Tibial nerve (tissue), 4 donors: ENCODE measurements around the gene UNKL. TPM values are rescaled to one million over a fixed set of nuclear protein-coding genes. Genes with fewer than 3 reads are reported as not detected.

Experiments used
- DNase-seq, 2 donors: peaks; one replicate each; pipeline ENCODE4 v3.0.0-alpha.2; 2019; ENCODE audit warnings: low spot score in 2 of 2
- H3K27ac ChIP-seq, 4 donors: fragments of 200-600 bp; sonication (generic) in 3 of 4; one replicate each; pipeline ENCODE4 v1.5.1; 2017 to 2019; ENCODE audit warnings: mild to moderate bottlenecking in 1 of 4
- H3K27me3 ChIP-seq, 2 donors: fragments of 200-600 bp; sonication (generic) in 1 of 2; one replicate each; pipeline versions ENCODE4 v1.5.1 to v1.6.0; 2017 to 2019
- H3K36me3 ChIP-seq, 3 donors: fragments of 200-600 bp; sonication (generic); one replicate each; pipeline ENCODE4 v1.5.1; 2018 to 2019
- H3K4me1 ChIP-seq, 4 donors: fragments of 200-600 bp; sonication (generic) in 3 of 4; one replicate each; pipeline ENCODE4 v1.5.1; 2017 to 2019
- H3K4me3 ChIP-seq, 4 donors: fragments of 200-600 bp; sonication (generic) in 3 of 4; one replicate each; pipeline ENCODE4 v1.5.1; 2017 to 2019; ENCODE audit warnings: mild to moderate bottlenecking in 1 of 4, moderate library complexity in 1 of 4
- H3K9me3 ChIP-seq, 4 donors: fragments of 200-600 bp; sonication (generic) in 3 of 4; one replicate each; pipeline ENCODE4 v1.5.1; 2017 to 2019
- EP300 ChIP-seq, 2 donors: sonication (generic); formaldehyde crosslinking; IDR thresholded peaks; one replicate each; pipeline ENCODE4 v1.6.1; 2017; ENCODE audit warnings: antibody characterized with exemption in 2 of 2, mild to moderate bottlenecking in 1 of 2
- POLR2A ChIP-seq, 2 donors: fragments of 450-650 bp; IDR thresholded peaks; one replicate each; pipeline ENCODE4 v1.6.1; 2017; ENCODE audit warnings: antibody characterized with exemption in 2 of 2, mild to moderate bottlenecking in 2 of 2, moderate library complexity in 2 of 2
- WGBS, 2 donors: methylation state at CpG; one replicate each; pipeline ENCODE4 v1.1.5; 2018; 5-methylcytosine and 5-hydroxymethylcytosine counted together
- total RNA-seq, 4 donors: library from RNA; depleted of rRNA; stranded (reverse); fragments of >200 nt; gene quantifications; one replicate each; pipeline ENCODE4 v1.1.0, GENCODE V29; 2016
- TF ChIP-seq, protein P1 (sequence below), 5 experiments: fragments of 200-600 bp in 3 of 5; fragments of 450-650 bp in 2 of 5; sonication (generic) in 3 of 5; IDR thresholded peaks; one replicate each; pipeline ENCODE4 v1.5.1; 2016 to 2019; ENCODE audit warnings: antibody characterized with exemption in 5 of 5, mild to moderate bottlenecking in 3 of 5, moderate library complexity in 2 of 5

Gene UNKL
- total RNA-seq, 4 donors from 2014 or later, result 34.3 to 70.5 (median 45.0) TPM

DNA sequence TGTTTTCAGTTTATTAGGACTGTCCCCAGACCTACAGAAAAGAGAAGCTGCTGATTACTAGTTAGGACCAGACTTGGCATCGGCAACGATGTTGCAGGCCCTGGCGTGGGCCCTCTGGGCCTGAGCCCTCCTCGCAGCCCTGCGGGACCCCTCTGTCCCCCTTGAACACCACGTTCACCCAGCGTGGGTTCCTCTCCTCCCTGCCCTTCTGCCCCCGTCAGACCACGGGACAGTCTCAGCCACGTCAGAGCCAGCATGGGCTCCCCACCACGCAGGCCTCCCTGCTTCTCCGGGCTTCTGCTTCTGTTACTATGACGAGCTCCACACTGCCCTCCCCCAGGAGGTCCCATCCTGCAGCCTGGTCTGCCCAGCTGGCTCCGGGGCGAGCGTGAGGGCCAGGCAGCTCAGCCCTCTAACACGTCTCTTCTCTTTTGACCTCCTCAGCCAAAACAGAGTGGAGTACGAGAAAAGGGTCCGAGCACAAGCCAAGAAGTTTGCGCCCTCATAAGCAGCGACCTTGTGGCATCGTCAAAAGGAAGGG lies 90.1 kb downstream of the UNKL start:
- TF ChIP-seq POLR2A (IDR thresholded peaks at IDR 0.05), result no peak
- no peak for TF ChIP-seq EP300 (IDR thresholded peaks at IDR 0.05)
- TF ChIP-seq, protein P1, sequence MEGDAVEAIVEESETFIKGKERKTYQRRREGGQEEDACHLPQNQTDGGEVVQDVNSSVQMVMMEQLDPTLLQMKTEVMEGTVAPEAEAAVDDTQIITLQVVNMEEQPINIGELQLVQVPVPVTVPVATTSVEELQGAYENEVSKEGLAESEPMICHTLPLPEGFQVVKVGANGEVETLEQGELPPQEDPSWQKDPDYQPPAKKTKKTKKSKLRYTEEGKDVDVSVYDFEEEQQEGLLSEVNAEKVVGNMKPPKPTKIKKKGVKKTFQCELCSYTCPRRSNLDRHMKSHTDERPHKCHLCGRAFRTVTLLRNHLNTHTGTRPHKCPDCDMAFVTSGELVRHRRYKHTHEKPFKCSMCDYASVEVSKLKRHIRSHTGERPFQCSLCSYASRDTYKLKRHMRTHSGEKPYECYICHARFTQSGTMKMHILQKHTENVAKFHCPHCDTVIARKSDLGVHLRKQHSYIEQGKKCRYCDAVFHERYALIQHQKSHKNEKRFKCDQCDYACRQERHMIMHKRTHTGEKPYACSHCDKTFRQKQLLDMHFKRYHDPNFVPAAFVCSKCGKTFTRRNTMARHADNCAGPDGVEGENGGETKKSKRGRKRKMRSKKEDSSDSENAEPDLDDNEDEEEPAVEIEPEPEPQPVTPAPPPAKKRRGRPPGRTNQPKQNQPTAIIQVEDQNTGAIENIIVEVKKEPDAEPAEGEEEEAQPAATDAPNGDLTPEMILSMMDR (IDR thresholded peaks at IDR 0.05), result no peak
- DNase-seq, result no peak
- 84 to 86% methylated on average over 22 of the region's 22 CpGs for WGBS, 2 donors
- Histone ChIP-seq H3K4me3 (no peak overlapping the region), H3K36me3 (peaks cover 5 to 87% (median 25%) of the 10 kb centered on the region in 3 donors), H3K4me1 (peaks cover 0 to 9% (median 2%) of the 10 kb centered on the region in 4 donors), H3K27ac (no peak overlapping the region), H3K27me3 (no peaks in the 10 kb centered on the region), H3K9me3 (no peaks in the 10 kb centered on the region)

DNA sequence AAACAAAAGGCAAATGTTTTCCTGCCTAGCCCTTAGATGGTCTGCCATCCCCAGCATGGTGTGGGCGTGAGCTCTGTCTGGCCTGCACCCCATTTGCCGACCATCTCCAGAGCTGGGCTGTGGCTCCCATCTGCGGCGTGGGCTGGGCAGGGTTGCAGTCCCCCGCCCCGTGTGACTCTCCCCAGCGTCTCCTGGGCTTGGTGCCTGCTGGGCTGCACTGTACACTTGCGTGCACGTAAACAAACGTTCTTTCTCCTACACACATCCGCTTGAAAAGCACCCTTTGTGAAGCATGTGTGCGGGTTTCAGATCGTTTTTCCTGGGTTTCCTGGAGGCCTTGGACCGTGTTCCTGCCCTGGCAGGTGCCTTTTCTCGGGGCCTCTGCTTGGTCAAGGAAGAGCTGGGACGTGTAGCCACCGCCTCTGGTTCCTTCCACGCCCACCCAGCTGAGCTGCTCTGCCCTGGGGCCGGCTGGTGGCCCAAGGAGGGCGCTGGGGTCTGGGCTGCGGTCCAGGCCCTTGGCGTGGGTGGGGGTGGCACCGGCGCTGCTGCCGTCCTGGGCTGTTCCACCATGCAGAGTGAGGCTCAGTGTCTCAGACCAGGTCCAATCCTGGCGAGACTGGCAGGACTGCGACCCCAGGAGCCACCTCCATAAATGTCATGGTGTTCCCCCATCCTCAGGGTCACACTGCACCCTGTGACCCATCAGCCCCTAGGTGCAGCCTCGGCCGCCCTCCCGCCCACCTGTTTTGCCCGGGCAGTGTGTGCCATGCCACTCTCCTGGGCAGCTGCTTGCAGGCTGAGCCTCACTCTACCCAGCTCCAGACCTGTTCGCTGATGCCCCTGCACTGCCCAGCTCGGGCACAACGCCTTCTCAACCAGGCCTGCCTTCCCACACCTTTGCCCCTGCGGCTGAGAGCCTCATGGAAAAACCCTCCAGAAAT lies 90.9 kb downstream of the UNKL start:
- H3K27me3 ChIP-seq, result no peaks in the 10 kb centered on the region
- no peaks in the 10 kb centered on the region for H3K9me3 ChIP-seq
- H3K4me1 ChIP-seq, result peaks cover 0 to 9% (median 2%) of the 10 kb centered on the region in 4 donors
- TF ChIP-seq EP300 (IDR thresholded peaks at IDR 0.05) (no peak), POLR2A (IDR thresholded peaks at IDR 0.05) (no peak)
- TF ChIP-seq, protein P1 (IDR thresholded peaks at IDR 0.05), result no peak
- H3K4me3 ChIP-seq, result no peak overlapping the region
- DNase-seq, result no peak
- H3K36me3 ChIP-seq, result peaks cover 5 to 94% (median 33%) of the 10 kb centered on the region in 3 donors
- H3K27ac ChIP-seq, result peak overlapping the region in 1 of 4 donors; percentile 51
- 55 to 68% methylated on average over 28 to 29 of the region's 35 CpGs for WGBS, 2 donors

DNA sequence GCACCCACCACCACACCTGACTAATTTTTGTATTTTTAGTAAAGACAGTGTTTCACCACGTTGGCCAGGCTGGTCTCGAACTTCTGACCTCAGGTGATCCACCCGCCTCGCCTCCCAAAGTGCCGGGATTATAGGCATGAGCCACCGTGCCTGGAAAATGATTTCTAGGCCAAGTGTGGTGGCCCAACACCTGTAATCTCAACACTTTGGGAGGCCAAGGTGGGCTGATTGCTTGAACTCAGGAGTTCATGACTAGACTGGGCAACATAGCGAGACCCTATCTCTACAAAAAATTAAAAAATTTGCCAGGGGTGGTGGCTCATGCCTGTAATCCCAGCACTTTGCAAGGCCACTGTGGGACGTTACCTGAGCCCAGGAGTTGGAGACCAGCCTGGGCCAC lies 92.1 kb downstream of the UNKL start:
- H3K36me3 ChIP-seq, result peaks cover 5 to 98% (median 41%) of the 10 kb centered on the region in 3 donors

DNA sequence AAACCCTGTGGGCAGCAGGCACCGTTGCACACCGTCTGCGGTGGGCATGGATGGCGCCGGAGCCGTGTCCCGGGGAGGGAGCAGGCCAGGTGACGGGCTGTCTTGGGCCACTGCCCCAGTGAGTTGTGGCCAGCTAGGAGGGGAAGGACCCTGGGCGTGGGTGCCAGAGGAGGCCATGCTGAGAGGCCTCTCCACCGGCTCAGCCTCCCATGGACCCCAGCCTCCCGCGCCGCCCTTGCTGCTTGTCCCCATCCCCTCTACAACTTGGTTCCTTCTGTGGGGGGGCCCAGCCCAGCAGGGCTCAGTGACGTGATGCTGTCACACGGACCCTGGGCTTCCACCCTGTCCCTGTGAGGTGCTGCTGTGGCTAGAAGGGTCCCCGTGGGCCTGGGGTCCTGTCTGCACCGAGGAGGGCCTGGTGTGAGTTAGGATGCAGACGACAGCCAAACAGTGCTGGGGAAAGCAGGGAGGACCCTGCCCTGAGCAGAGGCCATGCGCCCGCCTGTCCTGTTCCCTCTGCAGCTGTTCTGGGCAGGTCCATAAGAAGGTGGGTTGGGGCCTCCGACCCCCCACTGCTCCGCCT lies 93.8 kb downstream of the UNKL start:
- H3K27ac ChIP-seq, result no peak overlapping the region
- WGBS, 2 donors, result 85% methylated on average over 14 to 20 of the region's 22 CpGs
- no peak for DNase-seq
- H3K4me3 ChIP-seq, result no peak overlapping the region
- no peaks in the 10 kb centered on the region for H3K9me3 ChIP-seq
- no peak for TF ChIP-seq POLR2A (IDR thresholded peaks at IDR 0.05)
- TF ChIP-seq, protein P1 (IDR thresholded peaks at IDR 0.05), result no peak
- no peak for TF ChIP-seq EP300 (IDR thresholded peaks at IDR 0.05)
- H3K36me3 ChIP-seq, result peaks cover 5 to 100% (median 55%) of the 10 kb centered on the region in 3 donors
- peaks cover 0 to 9% (median 2%) of the 10 kb centered on the region in 4 donors for H3K4me1 ChIP-seq
- no peaks in the 10 kb centered on the region for H3K27me3 ChIP-seq

More for the DNA sequence above, 92.1 kb downstream of the UNKL start:
- WGBS, 2 donors, result 93 to 97% methylated on average over 8 of the region's 8 CpGs
- Histone ChIP-seq H3K27me3 (no peaks in the 10 kb centered on the region), H3K4me1 (peaks cover 0 to 9% (median 2%) of the 10 kb centered on the region in 4 donors), H3K9me3 (no peaks in the 10 kb centered on the region), H3K27ac (no peak overlapping the region), H3K4me3 (no peak overlapping the region)
- TF ChIP-seq EP300 (IDR thresholded peaks at IDR 0.05) (no peak), POLR2A (IDR thresholded peaks at IDR 0.05) (no peak)
- TF ChIP-seq, protein P1 (IDR thresholded peaks at IDR 0.05), result no peak
- DNase-seq, result no peak
